ENCODE measurements around the gene MESP2.

MESP2 gene

GRCh38 chr15:89807689-89808088 lies 31.6 kb downstream of the MESP2 start:
- no peak for TF ChIP-seq JUND (IDR thresholded peaks at IDR 0.05; ENCODE audit: low read depth)
- no peak for DNase-seq (ENCODE audit: low read depth in 1 of 2, low spot score in 1 of 2)
- in situ Hi-C loops (cut with HindIII; ENCODE audit: low pct_unique_long_range_greater_than_20kb, low sequenced_read_pairs) = no loop called here

- peak in 1 of 2 experiments; percentile 64 for DNase-seq (ENCODE audit: low read depth in 1 of 2, low spot score in 1 of 2)
- in situ Hi-C loops (cut with HindIII; ENCODE audit: low pct_unique_long_range_greater_than_20kb, low sequenced_read_pairs) = no loop called here
- no peak for TF ChIP-seq JUND (IDR thresholded peaks at IDR 0.05; ENCODE audit: low read depth)
Measured at GRCh38 chr15:89808160-89808870, 32.2 kb downstream of the MESP2 start.

GRCh38 chr15:89809093-89809786 lies 33.1 kb downstream of the MESP2 start:
- no peak for TF ChIP-seq JUND (IDR thresholded peaks at IDR 0.05; ENCODE audit: low read depth)
- in situ Hi-C loops (cut with HindIII; ENCODE audit: low pct_unique_long_range_greater_than_20kb, low sequenced_read_pairs) = no loop called here
- no peak for DNase-seq (ENCODE audit: low read depth in 1 of 2, low spot score in 1 of 2)

GRCh38 chr15:89809787-89810148 lies 33.6 kb downstream of the MESP2 start:
- in situ Hi-C loops (cut with HindIII; ENCODE audit: low pct_unique_long_range_greater_than_20kb, low sequenced_read_pairs) = no loop called here
- no peak for TF ChIP-seq JUND (IDR thresholded peaks at IDR 0.05; ENCODE audit: low read depth)
- no peak for DNase-seq (ENCODE audit: low read depth in 1 of 2, low spot score in 1 of 2)

- no peak for DNase-seq (ENCODE audit: low read depth in 1 of 2, low spot score in 1 of 2)
- in situ Hi-C loops (cut with HindIII; ENCODE audit: low pct_unique_long_range_greater_than_20kb, low sequenced_read_pairs) = no loop called here
- no peak for TF ChIP-seq JUND (IDR thresholded peaks at IDR 0.05; ENCODE audit: low read depth)
Measured at GRCh38 chr15:89810837-89811236, 34.7 kb downstream of the MESP2 start.

- in situ Hi-C loops (cut with HindIII; ENCODE audit: low pct_unique_long_range_greater_than_20kb, low sequenced_read_pairs) = no loop called here
- DNase-seq (ENCODE audit: low read depth in 1 of 2, low spot score in 1 of 2) = no peak
- TF ChIP-seq JUND (IDR thresholded peaks at IDR 0.05; ENCODE audit: low read depth) = no peak
Measured at GRCh38 chr15:89812011-89812846, 36.1 kb downstream of the MESP2 start.

GRCh38 chr15:89812847-89813320 lies 36.8 kb downstream of the MESP2 start:
- TF ChIP-seq JUND (IDR thresholded peaks at IDR 0.05; ENCODE audit: low read depth) = no peak
- no peak for DNase-seq (ENCODE audit: low read depth in 1 of 2, low spot score in 1 of 2)
- in situ Hi-C loops (cut with HindIII; ENCODE audit: low pct_unique_long_range_greater_than_20kb, low sequenced_read_pairs) = no loop called here

- DNase-seq (ENCODE audit: low read depth in 1 of 2, low spot score in 1 of 2) = no peak
- in situ Hi-C loops (cut with HindIII; ENCODE audit: low pct_unique_long_range_greater_than_20kb, low sequenced_read_pairs) = no loop called here
- no peak for TF ChIP-seq JUND (IDR thresholded peaks at IDR 0.05; ENCODE audit: low read depth)
Measured at GRCh38 chr15:89813381-89814111, 37.4 kb downstream of the MESP2 start.

GRCh38 chr15:89814112-89814742 lies 38.1 kb downstream of the MESP2 start:
- TF ChIP-seq JUND (IDR thresholded peaks at IDR 0.05; ENCODE audit: low read depth) = no peak
- DNase-seq (ENCODE audit: low read depth in 1 of 2, low spot score in 1 of 2) = no peak
- in situ Hi-C loops (cut with HindIII; ENCODE audit: low pct_unique_long_range_greater_than_20kb, low sequenced_read_pairs) = no loop called here

- in situ Hi-C loops (cut with HindIII; ENCODE audit: low pct_unique_long_range_greater_than_20kb, low sequenced_read_pairs) = no loop called here
- no peak for DNase-seq (ENCODE audit: low read depth in 1 of 2, low spot score in 1 of 2)
- no peak for TF ChIP-seq JUND (IDR thresholded peaks at IDR 0.05; ENCODE audit: low read depth)
Measured at GRCh38 chr15:89815769-89816168, 39.6 kb downstream of the MESP2 start.

- TF ChIP-seq JUND (IDR thresholded peaks at IDR 0.05; ENCODE audit: low read depth) = no peak
- in situ Hi-C loops (cut with HindIII; ENCODE audit: low pct_unique_long_range_greater_than_20kb, low sequenced_read_pairs) = no loop called here
- DNase-seq (ENCODE audit: low read depth in 1 of 2, low spot score in 1 of 2) = peak in 1 of 2 experiments; percentile 24
Measured at GRCh38 chr15:89817701-89818280, 41.7 kb downstream of the MESP2 start.
